ENCODE results near the gene LMBR1L. TPM values are rescaled to one million over a fixed set of nuclear protein-coding genes. Genes with fewer than 3 reads are reported as not detected.

The LMBR1L gene
- total and polyA plus RNA-seq, 10 of the 15 experiments (the other 5 are each of a cell fraction or from before 2014, with no cell fraction given) = 2.1 to 42.6 (median 20.0) TPM

DNA sequence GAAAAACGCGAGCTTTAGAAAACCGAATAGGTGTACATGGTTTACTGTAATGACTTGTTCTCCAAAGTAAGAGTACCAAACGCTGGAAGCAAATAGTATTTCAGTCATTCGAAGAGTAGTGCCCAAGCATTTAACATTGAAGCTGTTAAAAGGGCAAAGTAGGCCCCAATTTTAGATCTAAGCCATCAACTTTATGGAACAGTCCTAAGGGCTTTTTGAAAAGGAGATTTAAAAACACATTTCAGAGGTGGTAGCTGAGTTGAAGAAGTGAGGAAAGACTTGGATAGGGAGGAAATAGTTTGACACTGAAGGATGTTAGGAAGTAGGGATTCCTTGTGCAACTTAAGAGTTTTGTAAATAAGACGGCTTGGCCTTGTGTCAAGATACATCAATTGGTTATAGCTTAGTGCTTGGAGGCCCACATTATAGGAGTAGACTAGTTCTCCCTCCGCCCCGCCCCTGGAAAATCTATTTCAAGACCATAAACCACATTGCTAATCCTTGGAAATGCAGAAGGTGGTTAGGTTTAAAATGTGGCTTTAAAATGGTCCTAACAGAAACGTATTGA is 21.3 kb upstream of the LMBR1L start (continued):
- TF ChIP-seq, protein P1, sequence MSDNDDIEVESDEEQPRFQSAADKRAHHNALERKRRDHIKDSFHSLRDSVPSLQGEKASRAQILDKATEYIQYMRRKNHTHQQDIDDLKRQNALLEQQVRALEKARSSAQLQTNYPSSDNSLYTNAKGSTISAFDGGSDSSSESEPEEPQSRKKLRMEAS (IDR thresholded peaks at IDR 0.05; ENCODE audit: low read depth, low read length) = no peak
- no peak for TF ChIP-seq GATAD2B (conservative IDR thresholded peaks at IDR 0.05; ENCODE audit: low read depth)
- TF ChIP-seq, protein P2, sequence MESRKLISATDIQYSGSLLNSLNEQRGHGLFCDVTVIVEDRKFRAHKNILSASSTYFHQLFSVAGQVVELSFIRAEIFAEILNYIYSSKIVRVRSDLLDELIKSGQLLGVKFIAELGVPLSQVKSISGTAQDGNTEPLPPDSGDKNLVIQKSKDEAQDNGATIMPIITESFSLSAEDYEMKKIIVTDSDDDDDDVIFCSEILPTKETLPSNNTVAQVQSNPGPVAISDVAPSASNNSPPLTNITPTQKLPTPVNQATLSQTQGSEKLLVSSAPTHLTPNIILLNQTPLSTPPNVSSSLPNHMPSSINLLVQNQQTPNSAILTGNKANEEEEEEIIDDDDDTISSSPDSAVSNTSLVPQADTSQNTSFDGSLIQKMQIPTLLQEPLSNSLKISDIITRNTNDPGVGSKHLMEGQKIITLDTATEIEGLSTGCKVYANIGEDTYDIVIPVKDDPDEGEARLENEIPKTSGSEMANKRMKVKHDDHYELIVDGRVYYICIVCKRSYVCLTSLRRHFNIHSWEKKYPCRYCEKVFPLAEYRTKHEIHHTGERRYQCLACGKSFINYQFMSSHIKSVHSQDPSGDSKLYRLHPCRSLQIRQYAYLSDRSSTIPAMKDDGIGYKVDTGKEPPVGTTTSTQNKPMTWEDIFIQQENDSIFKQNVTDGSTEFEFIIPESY (IDR thresholded peaks at IDR 0.05) = no peak
- no peak for TF ChIP-seq RAD21 (IDR thresholded peaks at IDR 0.05; ENCODE audit: insufficient read depth, low read depth, low read length)
- TF ChIP-seq KDM1A (IDR thresholded peaks at IDR 0.05; ENCODE audit: borderline replicate concordance) = no peak

DNA sequence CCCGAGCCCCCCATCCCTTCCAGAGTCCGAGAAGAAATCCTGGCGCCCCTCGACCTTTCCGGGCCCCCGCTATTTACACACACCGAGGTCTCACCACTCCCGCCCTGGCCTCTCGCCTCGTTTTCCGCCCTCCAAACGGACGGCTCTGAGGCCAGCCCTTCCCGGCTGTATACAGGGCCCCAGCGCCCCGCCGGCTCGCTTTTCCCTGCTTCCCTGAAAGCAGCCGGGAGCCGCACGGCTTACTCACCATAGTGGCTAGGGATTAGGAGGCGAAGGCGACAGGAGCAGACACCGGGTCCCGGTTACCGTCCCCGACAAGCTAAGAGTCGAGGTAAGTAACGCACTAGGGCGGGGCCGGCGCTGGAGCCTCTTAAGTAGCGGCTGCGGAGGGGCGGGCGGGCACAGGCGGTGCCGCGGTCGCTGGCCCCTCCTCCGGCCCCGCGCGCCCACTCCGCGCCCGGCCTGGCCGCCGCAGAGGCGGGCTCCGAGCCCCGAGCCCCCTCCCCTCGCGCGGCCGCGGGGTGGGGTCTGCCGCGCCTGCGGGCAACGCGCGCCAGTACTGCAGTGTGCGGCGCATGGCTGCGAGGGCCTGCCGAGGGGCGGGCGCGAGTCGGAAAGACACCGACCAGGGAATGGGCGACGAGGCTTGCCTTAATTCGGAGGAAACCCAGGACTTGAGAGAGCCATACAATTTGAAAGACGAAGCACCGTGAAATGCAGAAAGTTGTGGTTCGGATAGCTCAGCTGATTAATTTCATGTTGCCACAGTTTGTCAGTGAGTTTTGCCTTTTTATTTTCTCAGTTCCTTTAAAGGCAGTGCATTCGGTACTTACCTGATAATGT is 20.6 kb upstream of the LMBR1L start, which contains the start of gene TUBA1B:
TSS of gene TUBA1B (minus strand) at position 345 of the 843 bp plus-strand sequence. CDS start at position 250, 95 bp downstream.
- Histone ChIP-seq H3K4me2 (ENCODE audit: control insufficient read depth, insufficient read depth) (peak within 1 kb of the TSS; percentile 92), H4K20me1 (ENCODE audit: control insufficient read depth, insufficient read depth) (no peaks in the 10 kb centered on the region; the same call in 1 of the 2 replicates), H3K4me3 (peak within 1 kb of the TSS; percentile 100), H2AFZ (ENCODE audit: control insufficient read depth, low read depth, low read length) (peak within 1 kb of the TSS; percentile 78), H3K36me3 (ENCODE audit: control insufficient read depth in 2 of 2, insufficient read depth in 2 of 2, low read length in 1 of 2) (peaks cover 4 to 24% of the 10 kb centered on the region in 2 experiments), H3K27me3 (replicated peaks in 1 of 2; ENCODE audit: control insufficient read depth in 2 of 2, insufficient read depth in 2 of 2, low read length in 1 of 2) (no peaks in the 10 kb centered on the region), H3K27ac (ENCODE audit: control insufficient read depth, insufficient read depth) (peak within 1 kb of the TSS; percentile 98), H3K79me2 (ENCODE audit: control insufficient read depth, insufficient read depth, low read length) (peaks cover 49% of the 10 kb centered on the region), H3K9ac (ENCODE audit: control insufficient read depth, insufficient read depth, low read length) (peak within 1 kb of the TSS; percentile 98), H3K9me3 (replicated peaks; ENCODE audit: control insufficient read depth, insufficient read depth, low read length) (no peaks in the 10 kb centered on the region), H3K4me1 (ENCODE audit: control insufficient read depth, insufficient read depth, low read length) (peaks cover 13% of the 10 kb centered on the region)
- ChIA-PET POLR2A (interaction anchor here (0.5 to 4.7 kb wide), 37 partner anchors 8 to 573 kb away, joined by 3 to 48 read pairs (median 5); partner anchors contain the start of genes DHH, KMT2D, LMBR1L and RHEBL1), SMC1A (ENCODE audit: uncharacterized antibody, unreplicated experiment) (interaction anchor here (0.7 to 4.1 kb wide), 16 partner anchors 9 to 136 kb away, joined by 3 to 15 read pairs (median 4); partner anchors contain the start of genes LMBR1L and RHEBL1), CTCF (interaction anchor here (0.6 to 4.9 kb wide), 27 partner anchors 9 to 143 kb away, joined by 3 to 48 read pairs (median 6); partner anchors contain the start of genes DHH, LMBR1L, RHEBL1 and TUBA1A), RAD21 (ENCODE audit: unreplicated experiment) (interaction anchor here (0.7 to 4.0 kb wide), 16 partner anchors 10 to 236 kb away, joined by 3 to 28 read pairs (median 6); partner anchors contain the start of genes DDN, LMBR1L, RHEBL1 and SPATS2)
- DNase-seq (ENCODE audit: low read depth, low spot score) = peak; percentile 48
- in situ Hi-C loops (cut with MboI) = no loop called here
- no peak for FAIRE-seq
- no TSS peak for BruUV-seq (replicated peaks)
- WGBS (ENCODE audit: insufficient coverage, insufficient replicate concordance, low lambda C conversion rate, missing lambda C conversion rate) = under 1% methylated on average over 72 of the region's 79 CpGs
- intact Hi-C loops (cut with micrococcal nuclease; ENCODE audit: unreplicated experiment) = loop anchor here (2.0 kb wide), 2 partner anchors 58 to 104 kb away; partner anchors contain the start of gene TUBA1A
- ATAC-seq = peak; percentile 86
- TF ChIP-seq CHD2 (IDR thresholded peaks at IDR 0.05; ENCODE audit: borderline replicate concordance, low read depth, low read length) (no peak), ZNF274 (IDR thresholded peaks at IDR 0.05; ENCODE audit: insufficient read depth, insufficient read length) (no peak), SUZ12 (IDR thresholded peaks at IDR 0.05; ENCODE audit: unreplicated experiment) (no peak), PML (IDR thresholded peaks at IDR 0.05; ENCODE audit: low read length) (peak; percentile 99), ZNF622 (IDR thresholded peaks at IDR 0.05) (no peak), MTA2 (IDR thresholded peaks at IDR 0.05; ENCODE audit: low read depth) (no peak; the same call in 1 of the 2 replicates), HDAC6 (IDR thresholded peaks at IDR 0.05; ENCODE audit: unreplicated experiment) (peak; percentile 92), TCF7 (IDR thresholded peaks at IDR 0.05; ENCODE audit: borderline replicate concordance) (no peak), SMAD1 (IDR thresholded peaks at IDR 0.05; ENCODE audit: low read depth, partially characterized antibody) (peak; percentile 94), YBX1 (IDR thresholded peaks at IDR 0.05) (no peak), CBFB (IDR thresholded peaks at IDR 0.05; ENCODE audit: low read depth) (peak; percentile 92), CBX3 (IDR thresholded peaks at IDR 0.05; ENCODE audit: borderline replicate concordance, low read depth) (no peak), HDGF (IDR thresholded peaks at IDR 0.05) (no peak), ZNF24 (IDR thresholded peaks at IDR 0.05) (no peak)

All from GM12878 (cell line).